Osteoblast (primary cell): ENCODE results near the gene MUC5AC. TPM values are rescaled to one million over a fixed set of nuclear protein-coding genes. Genes with fewer than 3 reads are reported as not detected.

Source experiments
- DNase-seq: peaks from one replicate; pipeline ENCODE4 v3.0.0; 2011; ENCODE audit warnings: low spot score, mixed read lengths; ENCODE audit not compliant: insufficient read length; ENCODE audit errors: missing footprints
- H2AFZ ChIP-seq: 2 replicates; pipeline ENCODE4 v1.6.0; 2011; ENCODE audit warnings: mild to moderate bottlenecking, low read length
- H3K27ac ChIP-seq: 2 replicates; pipeline ENCODE4 v1.5.1; 2011; ENCODE audit warnings: mild to moderate bottlenecking, low read depth, low read length, moderate library complexity
- H3K27me3 ChIP-seq: 2 replicates; pipeline ENCODE4 v1.6.0; 2012; ENCODE audit warnings: mild to moderate bottlenecking, control low read depth, inconsistent platforms, low read length, moderate library complexity; ENCODE audit not compliant: insufficient read depth
- H3K36me3 ChIP-seq: 2 replicates; pipeline ENCODE4 v1.5.1; 2011; ENCODE audit warnings: mild to moderate bottlenecking, low read length, control low read depth, moderate library complexity; ENCODE audit not compliant: insufficient read depth
- H3K4me1 ChIP-seq: 2 replicates; pipeline ENCODE4 v1.5.1; 2011; ENCODE audit warnings: mild to moderate bottlenecking, low read length, control low read depth, moderate library complexity; ENCODE audit not compliant: insufficient read depth
- H3K4me2 ChIP-seq: 2 replicates; pipeline ENCODE4 v1.6.0; 2011; ENCODE audit warnings: mild to moderate bottlenecking, low read length; ENCODE audit not compliant: insufficient read depth
- H3K4me3 ChIP-seq: fragments of 200-600 bp; sonication (generic); 3 replicates; pipeline ENCODE4 v1.5.1; 2012; ENCODE audit warnings: mild to moderate bottlenecking, low read length, inconsistent platforms; ENCODE audit not compliant: insufficient read depth
- H3K79me2 ChIP-seq: 2 replicates; pipeline ENCODE4 v1.6.0; 2012; ENCODE audit warnings: mild to moderate bottlenecking, low read length, control low read depth, inconsistent platforms; ENCODE audit not compliant: insufficient read depth
- H3K9me3 ChIP-seq: 2 replicates; pipeline ENCODE4 v1.5.1; 2011; ENCODE audit warnings: low read depth, low read length, control low read depth
- H4K20me1 ChIP-seq: 2 replicates; pipeline ENCODE4 v1.6.0; 2012; ENCODE audit warnings: mild to moderate bottlenecking, low read length, control low read depth; ENCODE audit not compliant: insufficient read depth
- total RNA-seq: library from RNA; depleted of rRNA; stranded (reverse); fragments of >200 nt; gene quantifications from 2 replicates; pipeline ENCODE4 v1.2.3, GENCODE V29; 2012
- TF ChIP-seq, protein P1 (sequence below): IDR thresholded peaks from 2 replicates; pipeline ENCODE4 v1.5.1; 2011; ENCODE audit warnings: mild to moderate bottlenecking, low read depth, low read length, moderate library complexity; ENCODE audit errors: extremely low read depth

MUC5AC gene
- total RNA-seq, 1 donor = not detected

GRCh38 chr11:1130276-1131032 is 27.3 kb upstream of the MUC5AC start:
- Histone ChIP-seq H2AFZ (no peak overlapping the region), H4K20me1 (no peaks in the 10 kb centered on the region), H3K4me2 (no peak overlapping the region), H3K4me1 (no peaks in the 10 kb centered on the region), H3K9me3 (peaks cover 4% of the 10 kb centered on the region), H3K36me3 (no peaks in the 10 kb centered on the region), H3K27me3 (peaks cover 7% of the 10 kb centered on the region), H3K27ac (no peak overlapping the region), H3K4me3 (no peak overlapping the region), H3K79me2 (no peaks in the 10 kb centered on the region)
- TF ChIP-seq, protein P1, sequence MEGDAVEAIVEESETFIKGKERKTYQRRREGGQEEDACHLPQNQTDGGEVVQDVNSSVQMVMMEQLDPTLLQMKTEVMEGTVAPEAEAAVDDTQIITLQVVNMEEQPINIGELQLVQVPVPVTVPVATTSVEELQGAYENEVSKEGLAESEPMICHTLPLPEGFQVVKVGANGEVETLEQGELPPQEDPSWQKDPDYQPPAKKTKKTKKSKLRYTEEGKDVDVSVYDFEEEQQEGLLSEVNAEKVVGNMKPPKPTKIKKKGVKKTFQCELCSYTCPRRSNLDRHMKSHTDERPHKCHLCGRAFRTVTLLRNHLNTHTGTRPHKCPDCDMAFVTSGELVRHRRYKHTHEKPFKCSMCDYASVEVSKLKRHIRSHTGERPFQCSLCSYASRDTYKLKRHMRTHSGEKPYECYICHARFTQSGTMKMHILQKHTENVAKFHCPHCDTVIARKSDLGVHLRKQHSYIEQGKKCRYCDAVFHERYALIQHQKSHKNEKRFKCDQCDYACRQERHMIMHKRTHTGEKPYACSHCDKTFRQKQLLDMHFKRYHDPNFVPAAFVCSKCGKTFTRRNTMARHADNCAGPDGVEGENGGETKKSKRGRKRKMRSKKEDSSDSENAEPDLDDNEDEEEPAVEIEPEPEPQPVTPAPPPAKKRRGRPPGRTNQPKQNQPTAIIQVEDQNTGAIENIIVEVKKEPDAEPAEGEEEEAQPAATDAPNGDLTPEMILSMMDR = no peak
- peak; percentile 57 for DNase-seq

DNA sequence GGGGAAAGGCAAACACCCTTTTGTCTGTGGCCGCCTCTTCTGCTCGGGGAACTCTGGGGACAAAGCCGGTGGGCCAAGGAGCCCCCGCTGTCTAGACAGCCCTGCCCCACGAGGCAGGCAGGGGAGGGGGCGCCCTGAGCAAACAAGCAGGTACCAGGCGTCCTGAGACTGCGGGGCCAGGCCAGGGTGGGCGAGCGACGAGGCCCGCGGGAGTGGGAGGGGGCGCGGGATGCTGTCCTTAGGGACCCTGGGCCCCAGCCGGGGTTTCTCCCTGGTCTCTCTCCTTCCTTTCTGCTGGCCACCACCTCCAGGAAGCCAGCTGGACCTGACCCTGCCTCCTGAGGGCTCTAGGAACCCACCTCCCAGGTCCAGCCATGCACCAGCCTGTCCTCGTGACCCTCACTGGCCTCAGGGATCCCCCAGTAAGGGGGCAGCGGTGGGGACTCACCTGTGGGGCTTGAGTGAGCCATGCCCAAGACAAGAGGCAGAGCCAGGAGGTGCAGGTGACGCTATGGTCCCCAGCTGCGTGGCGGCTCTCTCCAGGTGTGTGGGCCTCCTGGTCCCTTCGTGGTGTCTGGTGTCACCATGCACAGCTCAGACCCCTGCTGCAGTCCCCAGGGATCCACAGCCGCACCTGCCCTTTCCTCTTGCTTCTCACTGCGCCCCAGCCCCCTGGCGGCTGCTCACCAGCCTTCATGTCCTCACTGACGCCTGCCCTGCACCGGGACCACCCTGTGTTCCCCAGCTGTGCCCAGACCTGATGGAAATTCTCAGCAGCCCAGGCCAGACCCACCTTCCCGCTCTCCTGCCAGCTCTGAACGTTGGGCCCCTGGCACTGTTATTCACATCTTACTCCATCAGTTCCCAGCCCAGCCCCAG is 26.5 kb upstream of the MUC5AC start:
- peak; percentile 38 for DNase-seq
- Histone ChIP-seq H3K4me1 (no peaks in the 10 kb centered on the region), H3K79me2 (no peaks in the 10 kb centered on the region), H3K4me3 (no peak overlapping the region), H3K27me3 (peaks cover 4% of the 10 kb centered on the region), H3K4me2 (no peak overlapping the region), H4K20me1 (no peaks in the 10 kb centered on the region), H3K36me3 (no peaks in the 10 kb centered on the region), H3K9me3 (peaks cover 4% of the 10 kb centered on the region), H2AFZ (no peak overlapping the region), H3K27ac (no peak overlapping the region)
- TF ChIP-seq, protein P1 = no peak

DNA sequence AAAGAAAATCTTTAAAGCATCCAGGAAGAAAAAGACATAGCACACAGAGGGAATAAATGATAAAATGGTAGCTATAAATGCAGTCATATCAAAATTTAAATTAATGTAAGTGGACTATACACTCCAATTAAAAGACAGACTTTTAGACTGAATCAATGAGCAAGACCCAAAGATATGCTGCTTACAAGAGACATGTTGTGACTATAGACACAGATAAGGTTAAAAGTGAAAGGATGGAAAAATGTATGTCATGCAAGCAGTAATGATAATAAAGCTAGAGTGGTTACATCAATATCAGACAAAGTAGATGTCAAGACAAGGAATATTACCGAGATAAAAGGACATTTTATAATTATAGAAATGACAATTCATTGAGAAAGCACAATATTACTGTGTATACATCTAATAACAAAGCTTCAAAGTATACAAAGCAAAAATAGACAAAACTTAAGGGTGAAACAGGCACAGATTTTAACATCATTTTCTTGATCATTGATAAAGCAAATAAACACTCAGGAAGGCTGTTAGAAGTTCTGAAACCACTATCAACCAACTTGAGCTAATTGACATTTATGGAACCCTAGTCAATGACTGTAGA is 22.8 kb upstream of the MUC5AC start:
- TF ChIP-seq, protein P1 = no peak
- peaks cover 20% of the 10 kb centered on the region for H3K4me1 ChIP-seq
- H3K9me3 ChIP-seq = peaks cover 4% of the 10 kb centered on the region
- H3K79me2 ChIP-seq = no peaks in the 10 kb centered on the region
- no peak for DNase-seq
- H4K20me1 ChIP-seq = no peaks in the 10 kb centered on the region
- H3K4me2 ChIP-seq = no peak overlapping the region
- H2AFZ ChIP-seq = no peak overlapping the region
- no peak overlapping the region for H3K27ac ChIP-seq
- peaks cover 3% of the 10 kb centered on the region for H3K27me3 ChIP-seq
- H3K4me3 ChIP-seq = no peak overlapping the region
- H3K36me3 ChIP-seq = no peaks in the 10 kb centered on the region

GRCh38 chr11:1138097-1138496 is 19.7 kb upstream of the MUC5AC start:
- peak; percentile 91 for DNase-seq
- H3K4me3 ChIP-seq = no peak overlapping the region
- H3K9me3 ChIP-seq = peaks cover 4% of the 10 kb centered on the region
- peaks cover 20% of the 10 kb centered on the region for H3K4me1 ChIP-seq
- H3K36me3 ChIP-seq = no peaks in the 10 kb centered on the region
- no peaks in the 10 kb centered on the region for H3K27me3 ChIP-seq
- TF ChIP-seq, protein P1 = no peak
- H3K4me2 ChIP-seq = peak overlapping the region; percentile 45
- no peaks in the 10 kb centered on the region for H4K20me1 ChIP-seq
- H3K79me2 ChIP-seq = no peaks in the 10 kb centered on the region
- no peak overlapping the region for H2AFZ ChIP-seq
- H3K27ac ChIP-seq = peak overlapping the region; percentile 39
